WERI-Rb-1 (cell line): Measurements from ENCODE around the gene KRTAP5-9.
"Not testable (repeated sequence)": the region's sequence is repeated elsewhere in the genome, so short reads cannot be mapped to it uniquely, and the experiment has no call there.

Experiments used
- DNase-seq: peaks from one replicate; pipeline ENCODE4 v3.0.0-alpha.2; 2020
- H3K27ac ChIP-seq: fragments of 250-450 bp; sonication (Bioruptor Pico); 2 replicates; pipeline ENCODE4 v1.5.1; 2020; ENCODE audit warnings: mild to moderate bottlenecking, moderate library complexity
- H3K27me3 ChIP-seq: fragments of 250-450 bp; sonication (Bioruptor Pico); 2 replicates; pipeline ENCODE4 v1.5.1; 2021; ENCODE audit warnings: mild to moderate bottlenecking, low read depth, moderate library complexity; ENCODE audit not compliant: insufficient read depth, severe bottlenecking
- H3K36me3 ChIP-seq: fragments of 250-450 bp; sonication (Bioruptor Pico); 2 replicates; pipeline ENCODE4 v1.5.1; 2020; ENCODE audit warnings: mild to moderate bottlenecking, moderate library complexity
- H3K4me3 ChIP-seq: 2 replicates; pipeline ENCODE4 v1.5.1; 2011; ENCODE audit warnings: low read depth, mild to moderate bottlenecking, control low read depth, low read length
- H3K9me3 ChIP-seq: fragments of 250-450 bp; sonication (Bioruptor Pico); 2 replicates; pipeline ENCODE4 v1.5.1; 2021; ENCODE audit warnings: mild to moderate bottlenecking, moderate library complexity; ENCODE audit not compliant: severe bottlenecking
- TF ChIP-seq, protein P1 (sequence below): IDR thresholded peaks from 2 replicates; pipeline ENCODE4 v1.5.1; 2011; ENCODE audit warnings: low read depth, mild to moderate bottlenecking, control low read depth, inconsistent platforms, low read length

Gene KRTAP5-9

DNA sequence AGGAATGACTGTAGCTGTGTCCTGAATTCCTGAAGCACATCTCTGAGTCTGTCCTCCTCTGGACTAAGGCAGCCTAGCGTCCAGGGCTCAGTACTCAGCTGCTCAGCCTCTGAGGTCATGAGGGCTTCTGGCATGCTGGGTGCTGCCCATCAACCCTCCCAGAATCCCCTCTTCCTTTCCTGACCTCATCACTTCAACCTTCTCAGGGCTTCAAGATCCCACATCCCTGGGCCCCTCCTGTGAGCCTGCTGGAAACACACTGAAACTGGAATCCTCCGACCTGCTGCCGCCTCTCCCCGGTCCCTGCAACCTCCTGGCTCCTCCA lies 9.6 kb upstream of the KRTAP5-9 start:
- no peaks in the 10 kb centered on the region for H3K27me3 ChIP-seq
- TF ChIP-seq, protein P1, sequence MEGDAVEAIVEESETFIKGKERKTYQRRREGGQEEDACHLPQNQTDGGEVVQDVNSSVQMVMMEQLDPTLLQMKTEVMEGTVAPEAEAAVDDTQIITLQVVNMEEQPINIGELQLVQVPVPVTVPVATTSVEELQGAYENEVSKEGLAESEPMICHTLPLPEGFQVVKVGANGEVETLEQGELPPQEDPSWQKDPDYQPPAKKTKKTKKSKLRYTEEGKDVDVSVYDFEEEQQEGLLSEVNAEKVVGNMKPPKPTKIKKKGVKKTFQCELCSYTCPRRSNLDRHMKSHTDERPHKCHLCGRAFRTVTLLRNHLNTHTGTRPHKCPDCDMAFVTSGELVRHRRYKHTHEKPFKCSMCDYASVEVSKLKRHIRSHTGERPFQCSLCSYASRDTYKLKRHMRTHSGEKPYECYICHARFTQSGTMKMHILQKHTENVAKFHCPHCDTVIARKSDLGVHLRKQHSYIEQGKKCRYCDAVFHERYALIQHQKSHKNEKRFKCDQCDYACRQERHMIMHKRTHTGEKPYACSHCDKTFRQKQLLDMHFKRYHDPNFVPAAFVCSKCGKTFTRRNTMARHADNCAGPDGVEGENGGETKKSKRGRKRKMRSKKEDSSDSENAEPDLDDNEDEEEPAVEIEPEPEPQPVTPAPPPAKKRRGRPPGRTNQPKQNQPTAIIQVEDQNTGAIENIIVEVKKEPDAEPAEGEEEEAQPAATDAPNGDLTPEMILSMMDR: no peak
- H3K27ac ChIP-seq: no peak overlapping the region
- H3K4me3 ChIP-seq: no peak overlapping the region
- H3K36me3 ChIP-seq: no peaks in the 10 kb centered on the region
- no peak for DNase-seq
- no peaks in the 10 kb centered on the region for H3K9me3 ChIP-seq

DNA sequence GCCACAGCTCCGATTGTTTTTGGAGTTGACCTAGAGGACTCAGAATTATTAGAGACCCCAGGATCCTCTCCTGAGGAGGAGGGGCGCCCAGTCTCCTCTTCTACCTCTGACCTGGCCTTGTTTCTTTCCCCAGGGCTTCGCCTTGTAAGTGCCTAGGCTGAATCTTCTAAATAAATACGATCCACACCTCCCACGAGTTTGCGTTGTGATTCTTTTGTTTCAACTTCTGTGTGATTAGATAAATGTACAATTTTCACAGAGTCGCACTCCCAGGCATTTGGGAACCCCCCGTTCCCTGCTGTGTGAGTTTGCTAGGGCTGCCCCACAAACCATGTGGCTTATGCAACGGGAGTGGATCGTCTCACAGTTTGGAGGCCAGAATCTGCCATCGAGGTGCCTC lies 9.2 kb upstream of the KRTAP5-9 start:
- no peaks in the 10 kb centered on the region for H3K9me3 ChIP-seq
- no peaks in the 10 kb centered on the region for H3K27me3 ChIP-seq

DNA sequence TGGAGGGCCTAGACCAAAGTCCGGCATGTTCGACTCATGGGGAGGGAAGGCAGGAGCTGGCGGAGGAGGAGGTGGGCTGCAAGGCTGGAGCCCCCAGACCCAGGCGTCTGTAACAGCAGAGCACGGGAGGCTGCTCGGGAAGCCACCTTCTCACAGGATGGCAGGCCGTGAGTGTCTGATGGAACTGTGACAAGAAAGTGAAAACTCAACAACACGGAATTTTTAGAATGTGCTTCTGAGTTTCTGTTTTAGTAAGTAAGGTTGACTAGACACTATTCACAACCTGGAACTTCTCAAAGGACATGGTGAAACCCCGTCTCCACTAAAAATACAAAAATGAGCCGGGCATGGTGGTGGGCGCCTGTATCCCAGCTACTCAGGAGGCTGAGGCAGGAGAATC lies 8.2 kb upstream of the KRTAP5-9 start:
- H3K27me3 ChIP-seq, H3K27ac ChIP-seq, DNase-seq, H3K9me3 ChIP-seq, H3K36me3 ChIP-seq, H3K4me3 ChIP-seq: not testable (repeated sequence)

More for the DNA sequence above, 9.2 kb upstream of the KRTAP5-9 start:
- H3K27ac ChIP-seq: no peak overlapping the region
- H3K4me3 ChIP-seq: no peak overlapping the region
- TF ChIP-seq, protein P1: no peak
- H3K36me3 ChIP-seq: no peaks in the 10 kb centered on the region
- no peak for DNase-seq

DNA sequence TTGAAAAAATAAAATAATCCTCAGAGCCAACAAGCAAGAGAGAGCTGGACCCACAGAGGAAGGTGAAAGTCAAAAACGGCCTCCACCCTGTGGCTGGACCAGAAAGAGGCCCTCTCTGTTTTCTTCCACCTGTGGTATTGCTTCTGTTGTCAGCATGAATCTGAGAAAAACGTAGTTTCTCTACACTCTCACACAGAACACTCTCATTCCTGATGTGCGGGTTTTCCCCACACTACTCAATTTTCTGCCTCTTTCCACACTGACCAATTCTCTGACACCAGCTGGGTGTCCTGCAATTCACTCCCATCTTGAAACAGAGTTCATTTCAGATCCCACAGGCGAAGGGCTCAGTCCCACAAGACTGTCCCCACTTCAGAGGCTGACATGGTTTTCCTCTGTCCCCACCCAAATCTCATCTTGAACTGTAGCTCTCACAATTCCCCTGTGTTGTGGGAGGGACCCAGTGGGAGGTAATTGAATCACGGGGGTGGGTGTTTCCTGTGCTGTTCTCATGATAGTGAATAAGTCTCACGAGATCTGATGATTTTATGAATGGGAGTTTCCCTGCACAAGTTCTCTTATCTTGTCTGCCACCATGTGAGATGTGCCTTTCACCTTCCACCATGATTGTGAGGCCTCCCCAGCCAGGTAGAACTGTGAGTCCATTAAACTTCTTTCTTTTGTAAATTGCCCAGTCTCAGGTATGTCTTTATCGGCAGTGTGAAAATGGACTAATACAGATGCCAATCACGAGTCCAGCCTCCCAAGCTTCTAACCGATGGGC lies 7.5 kb upstream of the KRTAP5-9 start:
- not testable (repeated sequence) for H3K9me3 ChIP-seq, H3K4me3 ChIP-seq, H3K36me3 ChIP-seq, H3K27me3 ChIP-seq, H3K27ac ChIP-seq, DNase-seq

DNA sequence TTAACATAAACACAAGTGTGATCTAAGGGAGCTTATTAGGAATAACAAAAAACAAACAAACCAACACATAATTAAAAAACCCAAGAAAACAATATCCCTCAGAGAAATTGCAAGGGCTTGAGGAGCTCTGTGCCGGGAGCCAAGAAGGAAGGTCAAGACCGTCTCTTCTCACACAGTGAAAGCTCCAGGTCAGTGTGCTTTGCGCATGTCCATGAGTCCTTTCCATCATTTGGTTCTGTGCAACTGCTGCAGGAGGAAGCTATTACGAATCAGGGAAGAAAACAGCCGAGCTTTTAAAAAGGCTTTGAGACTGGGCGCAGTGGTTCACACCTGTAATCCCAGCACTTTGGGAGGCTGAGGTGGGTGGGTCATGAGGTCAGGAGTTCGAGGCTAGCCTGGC lies 5.8 kb upstream of the KRTAP5-9 start:
- no peak for DNase-seq
- Histone ChIP-seq H3K9me3 (no peaks in the 10 kb centered on the region), H3K4me3 (no peak overlapping the region), H3K36me3 (no peaks in the 10 kb centered on the region), H3K27me3 (no peaks in the 10 kb centered on the region), H3K27ac (no peak overlapping the region)
- TF ChIP-seq, protein P1: no peak

DNA sequence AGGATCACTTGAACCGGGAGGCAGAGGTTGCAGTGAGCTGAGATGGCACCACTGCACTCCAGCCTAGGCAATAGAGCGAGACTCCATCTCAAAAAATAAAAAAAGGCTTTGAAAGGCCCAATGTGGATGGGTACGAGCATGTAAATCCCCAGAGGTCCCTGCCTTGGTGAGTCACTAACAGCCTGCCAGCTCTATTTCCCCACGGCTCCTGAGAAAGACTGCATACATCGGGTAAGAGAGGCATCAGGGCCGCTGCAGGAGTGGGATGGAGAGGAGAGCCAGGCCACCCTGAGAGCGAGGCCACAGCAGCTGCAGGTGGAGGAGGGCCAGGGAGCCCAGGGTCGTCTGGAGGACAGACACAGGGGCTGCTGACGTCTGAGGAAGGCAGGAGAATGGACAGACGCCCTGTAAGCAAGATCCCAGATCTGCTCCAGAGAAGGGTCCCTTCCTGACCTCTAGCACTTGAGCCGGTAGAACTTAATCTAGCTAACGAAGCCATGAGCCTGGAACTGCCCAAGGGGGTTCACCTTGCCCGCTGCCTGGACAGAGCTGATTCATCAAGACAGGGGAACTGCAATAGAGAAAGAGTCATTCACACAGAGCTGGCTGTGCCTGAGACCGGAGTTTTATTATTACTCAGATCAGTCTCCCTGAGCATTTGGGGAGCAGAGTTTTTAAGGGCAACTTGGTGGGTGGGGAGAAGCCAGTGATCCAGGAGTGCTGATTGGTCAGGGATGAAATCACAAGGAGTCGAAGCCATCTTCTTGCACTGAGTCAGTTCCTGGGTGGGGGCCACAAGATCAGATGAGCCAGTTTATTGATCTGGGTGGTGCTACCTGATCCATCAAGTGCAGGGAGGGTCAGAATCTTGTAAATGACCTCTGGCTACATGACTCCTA lies 5.1 kb upstream of the KRTAP5-9 start:
- no peaks in the 10 kb centered on the region for H3K9me3 ChIP-seq
- no peak for DNase-seq
- H3K27me3 ChIP-seq: no peaks in the 10 kb centered on the region
- no peak overlapping the region for H3K4me3 ChIP-seq
- no peaks in the 10 kb centered on the region for H3K36me3 ChIP-seq
- TF ChIP-seq, protein P1: no peak
- H3K27ac ChIP-seq: no peak overlapping the region
